ENCODE results near the gene MAL.

The MAL gene

GRCh38 chr2:94996305-94997100 is 29.0 kb upstream of the MAL start:
- H3K4me3 ChIP-seq (ENCODE audit: low read length in 2 of 2) = no peak overlapping the region
- H3K36me3 ChIP-seq (ENCODE audit: control insufficient read depth in 2 of 2, insufficient read depth in 2 of 2, low read length in 2 of 2) = no peaks in the 10 kb centered on the region
- no peak overlapping the region for H3K9ac ChIP-seq (ENCODE audit: low read depth in 1 of 2, low read length in 2 of 2)
- peaks cover 0 to 2% of the 10 kb centered on the region in 2 donors for H3K27me3 ChIP-seq (ENCODE audit: control insufficient read depth in 2 of 2, insufficient read depth in 2 of 2, low read length in 2 of 2)
- H3K27ac ChIP-seq (ENCODE audit: low read depth in 2 of 2, low read length in 2 of 2) = no peak overlapping the region
- no peaks in the 10 kb centered on the region for H3K4me1 ChIP-seq (ENCODE audit: control insufficient read depth in 2 of 2, insufficient read depth in 2 of 2, low read length in 2 of 2)
- no peaks in the 10 kb centered on the region for H3K9me3 ChIP-seq (ENCODE audit: control insufficient read depth in 2 of 2, low read length in 2 of 2)

GRCh38 chr2:94997981-94998930 is 27.3 kb upstream of the MAL start:
- Histone ChIP-seq H3K4me3 (ENCODE audit: low read length in 2 of 2) (no peak overlapping the region), H3K27me3 (ENCODE audit: control insufficient read depth in 2 of 2, insufficient read depth in 2 of 2, low read length in 2 of 2) (peaks cover 0 to 2% of the 10 kb centered on the region in 2 donors)

GRCh38 chr2:94999431-94999883 is 26.1 kb upstream of the MAL start:
- Histone ChIP-seq H3K4me3 (ENCODE audit: low read length in 2 of 2) (no peak overlapping the region), H3K9ac (ENCODE audit: low read depth in 1 of 2, low read length in 2 of 2) (no peak overlapping the region), H3K36me3 (ENCODE audit: control insufficient read depth in 2 of 2, insufficient read depth in 2 of 2, low read length in 2 of 2) (no peaks in the 10 kb centered on the region), H3K9me3 (ENCODE audit: control insufficient read depth in 2 of 2, low read length in 2 of 2) (no peaks in the 10 kb centered on the region), H3K27me3 (ENCODE audit: control insufficient read depth in 2 of 2, insufficient read depth in 2 of 2, low read length in 2 of 2) (peaks cover 0 to 2% of the 10 kb centered on the region in 2 donors), H3K4me1 (ENCODE audit: control insufficient read depth in 2 of 2, insufficient read depth in 2 of 2, low read length in 2 of 2) (no peaks in the 10 kb centered on the region), H3K27ac (ENCODE audit: low read depth in 2 of 2, low read length in 2 of 2) (no peak overlapping the region)

More at GRCh38 chr2:94997981-94998930, 27.3 kb upstream of the MAL start:
- no peaks in the 10 kb centered on the region for H3K9me3 ChIP-seq (ENCODE audit: control insufficient read depth in 2 of 2, low read length in 2 of 2)
- no peaks in the 10 kb centered on the region for H3K36me3 ChIP-seq (ENCODE audit: control insufficient read depth in 2 of 2, insufficient read depth in 2 of 2, low read length in 2 of 2)
- no peak overlapping the region for H3K9ac ChIP-seq (ENCODE audit: low read depth in 1 of 2, low read length in 2 of 2)
- H3K4me1 ChIP-seq (ENCODE audit: control insufficient read depth in 2 of 2, insufficient read depth in 2 of 2, low read length in 2 of 2) = no peaks in the 10 kb centered on the region
- H3K27ac ChIP-seq (ENCODE audit: low read depth in 2 of 2, low read length in 2 of 2) = no peak overlapping the region

DNA sequence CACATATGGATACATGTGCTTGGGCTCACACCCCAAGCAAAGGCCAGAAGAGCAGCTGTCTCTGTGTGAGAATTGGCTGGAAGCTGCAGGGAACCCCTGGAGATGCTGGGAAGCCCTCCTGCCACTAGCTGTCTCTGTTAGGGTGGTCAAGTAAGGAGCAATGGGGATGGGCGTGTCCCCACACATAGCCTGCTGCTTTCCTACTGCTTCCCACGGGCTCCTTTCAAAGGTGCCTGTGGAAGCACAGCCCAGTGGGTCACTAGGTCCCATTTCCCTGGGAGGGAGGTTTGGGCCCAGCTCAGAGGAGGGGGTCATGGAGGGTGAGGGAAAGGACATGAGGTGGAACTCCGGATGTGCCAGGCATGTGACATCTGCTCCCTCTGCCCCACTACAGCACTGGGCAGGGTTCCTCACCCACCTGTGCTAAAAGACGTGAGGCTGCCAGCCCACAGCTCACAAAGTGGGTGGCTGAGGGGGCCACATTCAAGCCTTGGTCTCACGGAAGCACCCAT is 24.4 kb upstream of the MAL start:
- no peak overlapping the region for H3K27ac ChIP-seq (ENCODE audit: low read depth in 2 of 2, low read length in 2 of 2)
- no peak overlapping the region for H3K4me3 ChIP-seq (ENCODE audit: low read length in 2 of 2)
- H3K9ac ChIP-seq (ENCODE audit: low read depth in 1 of 2, low read length in 2 of 2) = no peak overlapping the region
- no peaks in the 10 kb centered on the region for H3K4me1 ChIP-seq (ENCODE audit: control insufficient read depth in 2 of 2, insufficient read depth in 2 of 2, low read length in 2 of 2)
- H3K36me3 ChIP-seq (ENCODE audit: control insufficient read depth in 2 of 2, insufficient read depth in 2 of 2, low read length in 2 of 2) = no peaks in the 10 kb centered on the region
- H3K9me3 ChIP-seq (ENCODE audit: control insufficient read depth in 2 of 2, low read length in 2 of 2) = no peaks in the 10 kb centered on the region
- peaks cover 0 to 2% of the 10 kb centered on the region in 2 donors for H3K27me3 ChIP-seq (ENCODE audit: control insufficient read depth in 2 of 2, insufficient read depth in 2 of 2, low read length in 2 of 2)

- no peaks in the 10 kb centered on the region for H3K9me3 ChIP-seq (ENCODE audit: control insufficient read depth in 2 of 2, low read length in 2 of 2)
- H3K9ac ChIP-seq (ENCODE audit: low read depth in 1 of 2, low read length in 2 of 2) = no peak overlapping the region
- no peaks in the 10 kb centered on the region for H3K36me3 ChIP-seq (ENCODE audit: control insufficient read depth in 2 of 2, insufficient read depth in 2 of 2, low read length in 2 of 2)
- H3K27me3 ChIP-seq (ENCODE audit: control insufficient read depth in 2 of 2, insufficient read depth in 2 of 2, low read length in 2 of 2) = peaks cover 0 to 2% of the 10 kb centered on the region in 2 donors
- H3K4me3 ChIP-seq (ENCODE audit: low read length in 2 of 2) = no peak overlapping the region
- no peak overlapping the region for H3K27ac ChIP-seq (ENCODE audit: low read depth in 2 of 2, low read length in 2 of 2)
- H3K4me1 ChIP-seq (ENCODE audit: control insufficient read depth in 2 of 2, insufficient read depth in 2 of 2, low read length in 2 of 2) = no peaks in the 10 kb centered on the region
Observed at GRCh38 chr2:95001701-95002100, 23.8 kb upstream of the MAL start.

DNA sequence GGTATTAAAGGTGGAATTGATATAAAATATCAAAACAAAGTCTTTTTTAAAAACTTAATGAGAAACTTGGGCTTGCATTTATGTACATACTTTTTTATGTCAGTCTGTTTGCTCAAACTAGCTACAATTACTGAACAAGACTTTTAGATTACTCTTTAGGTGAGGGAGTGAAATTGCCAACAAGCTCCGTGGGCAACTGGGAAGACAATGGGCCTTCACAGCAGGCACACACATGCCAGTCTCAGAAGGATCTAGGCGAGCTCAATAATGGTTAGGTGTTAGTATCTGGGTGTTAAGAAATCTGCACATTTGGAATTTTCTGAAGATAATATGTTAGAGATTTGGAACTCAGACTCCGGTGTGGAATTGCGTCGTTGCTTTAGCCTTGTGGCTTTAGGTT is 23.0 kb upstream of the MAL start:
- H3K36me3 ChIP-seq (ENCODE audit: control insufficient read depth in 2 of 2, insufficient read depth in 2 of 2, low read length in 2 of 2) = no peaks in the 10 kb centered on the region

GRCh38 chr2:95004287-95004686 is 21.2 kb upstream of the MAL start:
- H3K9ac ChIP-seq (ENCODE audit: low read depth in 1 of 2, low read length in 2 of 2) = no peak overlapping the region
- H3K27me3 ChIP-seq (ENCODE audit: control insufficient read depth in 2 of 2, insufficient read depth in 2 of 2, low read length in 2 of 2) = no peaks in the 10 kb centered on the region
- H3K4me1 ChIP-seq (ENCODE audit: control insufficient read depth in 2 of 2, insufficient read depth in 2 of 2, low read length in 2 of 2) = no peaks in the 10 kb centered on the region
- no peak overlapping the region for H3K27ac ChIP-seq (ENCODE audit: low read depth in 2 of 2, low read length in 2 of 2)
- H3K4me3 ChIP-seq (ENCODE audit: low read length in 2 of 2) = no peak overlapping the region
- no peaks in the 10 kb centered on the region for H3K9me3 ChIP-seq (ENCODE audit: control insufficient read depth in 2 of 2, low read length in 2 of 2)
- H3K36me3 ChIP-seq (ENCODE audit: control insufficient read depth in 2 of 2, insufficient read depth in 2 of 2, low read length in 2 of 2) = no peaks in the 10 kb centered on the region

More for the DNA sequence above, 23.0 kb upstream of the MAL start:
- Histone ChIP-seq H3K27ac (ENCODE audit: low read depth in 2 of 2, low read length in 2 of 2) (no peak overlapping the region), H3K9me3 (ENCODE audit: control insufficient read depth in 2 of 2, low read length in 2 of 2) (no peaks in the 10 kb centered on the region), H3K9ac (ENCODE audit: low read depth in 1 of 2, low read length in 2 of 2) (no peak overlapping the region), H3K4me1 (ENCODE audit: control insufficient read depth in 2 of 2, insufficient read depth in 2 of 2, low read length in 2 of 2) (no peaks in the 10 kb centered on the region), H3K27me3 (ENCODE audit: control insufficient read depth in 2 of 2, insufficient read depth in 2 of 2, low read length in 2 of 2) (peaks cover 0 to 2% of the 10 kb centered on the region in 2 donors), H3K4me3 (ENCODE audit: low read length in 2 of 2) (no peak overlapping the region)

DNA sequence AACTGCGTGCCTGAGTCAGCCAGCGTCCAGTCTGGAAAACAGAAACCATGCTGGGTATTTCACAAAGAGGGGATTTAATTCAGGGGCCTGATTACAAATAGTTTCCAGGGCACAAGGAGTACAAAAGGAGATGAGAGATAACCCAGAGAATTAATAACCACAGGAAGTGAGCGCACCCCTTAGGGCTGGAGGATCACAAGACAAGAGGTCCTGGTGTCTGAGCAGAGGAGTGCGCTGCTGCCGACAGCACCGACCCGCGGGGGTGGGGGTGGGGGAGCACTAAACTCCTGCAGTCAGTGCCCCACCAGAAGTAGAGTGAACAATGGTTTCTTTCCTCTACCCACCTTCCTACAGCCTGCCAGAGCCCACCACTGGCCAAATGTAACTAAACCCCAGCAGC is 20.8 kb upstream of the MAL start:
- H3K36me3 ChIP-seq (ENCODE audit: control insufficient read depth in 2 of 2, insufficient read depth in 2 of 2, low read length in 2 of 2) = no peaks in the 10 kb centered on the region
- H3K9ac ChIP-seq (ENCODE audit: low read depth in 1 of 2, low read length in 2 of 2) = no peak overlapping the region
- no peak overlapping the region for H3K27ac ChIP-seq (ENCODE audit: low read depth in 2 of 2, low read length in 2 of 2)

GRCh38 chr2:95005726-95006125 is 19.8 kb upstream of the MAL start:
- Histone ChIP-seq H3K4me3 (ENCODE audit: low read length in 2 of 2) (no peak overlapping the region), H3K9ac (ENCODE audit: low read depth in 1 of 2, low read length in 2 of 2) (no peak overlapping the region), H3K9me3 (ENCODE audit: control insufficient read depth in 2 of 2, low read length in 2 of 2) (no peaks in the 10 kb centered on the region), H3K27ac (ENCODE audit: low read depth in 2 of 2, low read length in 2 of 2) (no peak overlapping the region), H3K27me3 (ENCODE audit: control insufficient read depth in 2 of 2, insufficient read depth in 2 of 2, low read length in 2 of 2) (no peaks in the 10 kb centered on the region), H3K4me1 (ENCODE audit: control insufficient read depth in 2 of 2, insufficient read depth in 2 of 2, low read length in 2 of 2) (no peaks in the 10 kb centered on the region), H3K36me3 (ENCODE audit: control insufficient read depth in 2 of 2, insufficient read depth in 2 of 2, low read length in 2 of 2) (no peaks in the 10 kb centered on the region)

More for the DNA sequence above, 20.8 kb upstream of the MAL start:
- Histone ChIP-seq H3K4me3 (ENCODE audit: low read length in 2 of 2) (no peak overlapping the region), H3K4me1 (ENCODE audit: control insufficient read depth in 2 of 2, insufficient read depth in 2 of 2, low read length in 2 of 2) (no peaks in the 10 kb centered on the region), H3K9me3 (ENCODE audit: control insufficient read depth in 2 of 2, low read length in 2 of 2) (no peaks in the 10 kb centered on the region), H3K27me3 (ENCODE audit: control insufficient read depth in 2 of 2, insufficient read depth in 2 of 2, low read length in 2 of 2) (no peaks in the 10 kb centered on the region)

DNA sequence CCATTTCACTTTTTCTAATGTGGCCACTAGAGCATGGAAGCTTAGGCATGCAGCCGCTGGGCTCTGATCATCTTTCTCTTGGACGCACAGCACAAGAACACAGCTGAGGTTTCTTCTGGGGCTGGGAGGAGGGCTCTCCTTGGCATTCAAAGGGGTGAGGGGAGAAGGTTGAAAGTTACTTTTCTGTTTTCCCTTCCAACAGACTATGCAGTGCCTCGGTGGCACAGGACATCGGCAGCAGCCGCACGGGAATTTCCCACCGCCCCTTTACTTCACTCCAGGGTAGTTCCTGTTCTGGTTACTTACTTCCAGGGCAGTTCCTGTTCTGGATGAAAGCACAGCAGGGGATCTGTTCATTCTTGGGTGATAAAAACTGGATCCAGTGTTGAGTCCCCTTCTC is 18.9 kb upstream of the MAL start:
- no peaks in the 10 kb centered on the region for H3K9me3 ChIP-seq (ENCODE audit: control insufficient read depth in 2 of 2, low read length in 2 of 2)
- no peak overlapping the region for H3K9ac ChIP-seq (ENCODE audit: low read depth in 1 of 2, low read length in 2 of 2)
- H3K4me1 ChIP-seq (ENCODE audit: control insufficient read depth in 2 of 2, insufficient read depth in 2 of 2, low read length in 2 of 2) = no peaks in the 10 kb centered on the region
- H3K36me3 ChIP-seq (ENCODE audit: control insufficient read depth in 2 of 2, insufficient read depth in 2 of 2, low read length in 2 of 2) = no peaks in the 10 kb centered on the region
- H3K27ac ChIP-seq (ENCODE audit: low read depth in 2 of 2, low read length in 2 of 2) = no peak overlapping the region
- no peaks in the 10 kb centered on the region for H3K27me3 ChIP-seq (ENCODE audit: control insufficient read depth in 2 of 2, insufficient read depth in 2 of 2, low read length in 2 of 2)
- no peak overlapping the region for H3K4me3 ChIP-seq (ENCODE audit: low read length in 2 of 2)
